ENCODE measurements around the gene SLC35C1.

DNA sequence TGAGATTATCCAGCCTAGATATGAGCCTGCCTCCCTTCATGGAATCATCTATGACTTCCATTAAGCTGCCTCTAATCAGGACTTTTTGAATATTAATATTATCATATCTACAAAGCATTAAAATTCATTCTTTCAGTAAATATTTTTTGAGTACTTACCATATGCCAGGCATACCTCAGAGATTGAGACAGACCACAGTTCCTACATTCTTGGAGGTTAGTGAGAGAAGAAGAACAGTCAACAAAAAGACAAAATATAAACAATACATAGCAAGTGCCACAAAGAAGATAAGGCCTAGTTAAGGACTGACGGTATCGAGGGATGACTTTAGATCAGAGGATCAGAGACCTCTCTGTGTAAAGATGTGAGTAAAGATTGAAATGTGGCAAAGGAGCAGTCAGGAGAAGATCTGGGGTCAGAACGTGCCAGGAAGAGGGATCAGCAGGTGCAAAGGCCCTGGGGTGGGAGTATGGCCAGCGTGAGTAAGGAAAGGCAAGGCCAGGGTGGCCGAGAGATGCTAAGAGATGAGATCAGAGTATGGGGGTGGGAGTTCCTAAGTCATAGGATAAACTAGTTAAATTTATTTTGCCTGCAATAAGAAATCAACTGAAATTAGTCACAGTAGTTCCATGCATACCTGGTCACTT is 15.4 kb downstream of the SLC35C1 start:
- TF ChIP-seq, protein P1, sequence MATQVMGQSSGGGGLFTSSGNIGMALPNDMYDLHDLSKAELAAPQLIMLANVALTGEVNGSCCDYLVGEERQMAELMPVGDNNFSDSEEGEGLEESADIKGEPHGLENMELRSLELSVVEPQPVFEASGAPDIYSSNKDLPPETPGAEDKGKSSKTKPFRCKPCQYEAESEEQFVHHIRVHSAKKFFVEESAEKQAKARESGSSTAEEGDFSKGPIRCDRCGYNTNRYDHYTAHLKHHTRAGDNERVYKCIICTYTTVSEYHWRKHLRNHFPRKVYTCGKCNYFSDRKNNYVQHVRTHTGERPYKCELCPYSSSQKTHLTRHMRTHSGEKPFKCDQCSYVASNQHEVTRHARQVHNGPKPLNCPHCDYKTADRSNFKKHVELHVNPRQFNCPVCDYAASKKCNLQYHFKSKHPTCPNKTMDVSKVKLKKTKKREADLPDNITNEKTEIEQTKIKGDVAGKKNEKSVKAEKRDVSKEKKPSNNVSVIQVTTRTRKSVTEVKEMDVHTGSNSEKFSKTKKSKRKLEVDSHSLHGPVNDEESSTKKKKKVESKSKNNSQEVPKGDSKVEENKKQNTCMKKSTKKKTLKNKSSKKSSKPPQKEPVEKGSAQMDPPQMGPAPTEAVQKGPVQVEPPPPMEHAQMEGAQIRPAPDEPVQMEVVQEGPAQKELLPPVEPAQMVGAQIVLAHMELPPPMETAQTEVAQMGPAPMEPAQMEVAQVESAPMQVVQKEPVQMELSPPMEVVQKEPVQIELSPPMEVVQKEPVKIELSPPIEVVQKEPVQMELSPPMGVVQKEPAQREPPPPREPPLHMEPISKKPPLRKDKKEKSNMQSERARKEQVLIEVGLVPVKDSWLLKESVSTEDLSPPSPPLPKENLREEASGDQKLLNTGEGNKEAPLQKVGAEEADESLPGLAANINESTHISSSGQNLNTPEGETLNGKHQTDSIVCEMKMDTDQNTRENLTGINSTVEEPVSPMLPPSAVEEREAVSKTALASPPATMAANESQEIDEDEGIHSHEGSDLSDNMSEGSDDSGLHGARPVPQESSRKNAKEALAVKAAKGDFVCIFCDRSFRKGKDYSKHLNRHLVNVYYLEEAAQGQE (IDR thresholded peaks at IDR 0.05; ENCODE audit: unreplicated experiment): no peak
- TF ChIP-seq EZH2 (IDR thresholded peaks at IDR 0.05; ENCODE audit: low read depth, unreplicated experiment): no peak
- TF ChIP-seq, protein P2, sequence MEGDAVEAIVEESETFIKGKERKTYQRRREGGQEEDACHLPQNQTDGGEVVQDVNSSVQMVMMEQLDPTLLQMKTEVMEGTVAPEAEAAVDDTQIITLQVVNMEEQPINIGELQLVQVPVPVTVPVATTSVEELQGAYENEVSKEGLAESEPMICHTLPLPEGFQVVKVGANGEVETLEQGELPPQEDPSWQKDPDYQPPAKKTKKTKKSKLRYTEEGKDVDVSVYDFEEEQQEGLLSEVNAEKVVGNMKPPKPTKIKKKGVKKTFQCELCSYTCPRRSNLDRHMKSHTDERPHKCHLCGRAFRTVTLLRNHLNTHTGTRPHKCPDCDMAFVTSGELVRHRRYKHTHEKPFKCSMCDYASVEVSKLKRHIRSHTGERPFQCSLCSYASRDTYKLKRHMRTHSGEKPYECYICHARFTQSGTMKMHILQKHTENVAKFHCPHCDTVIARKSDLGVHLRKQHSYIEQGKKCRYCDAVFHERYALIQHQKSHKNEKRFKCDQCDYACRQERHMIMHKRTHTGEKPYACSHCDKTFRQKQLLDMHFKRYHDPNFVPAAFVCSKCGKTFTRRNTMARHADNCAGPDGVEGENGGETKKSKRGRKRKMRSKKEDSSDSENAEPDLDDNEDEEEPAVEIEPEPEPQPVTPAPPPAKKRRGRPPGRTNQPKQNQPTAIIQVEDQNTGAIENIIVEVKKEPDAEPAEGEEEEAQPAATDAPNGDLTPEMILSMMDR (conservative IDR thresholded peaks at IDR 0.05; ENCODE audit: low read depth in 2 of 2): no peak
- TF ChIP-seq JUNB (IDR thresholded peaks at IDR 0.05; ENCODE audit: unreplicated experiment): no peak
- no peak for TF ChIP-seq POLR2AphosphoS5 (IDR thresholded peaks at IDR 0.05; ENCODE audit: low read depth)
- TF ChIP-seq EZH2phosphoT487 (IDR thresholded peaks at IDR 0.05; ENCODE audit: unreplicated experiment): no peak
- TF ChIP-seq ZNF331 (CRISPR knock-in tag; IDR thresholded peaks at IDR 0.05; ENCODE audit: low read depth): no peak
- TF ChIP-seq NANOG (IDR thresholded peaks at IDR 0.05; ENCODE audit: borderline replicate concordance): no peak
- no peak for TF ChIP-seq CREB1 (CRISPR knock-in tag; IDR thresholded peaks at IDR 0.05; ENCODE audit: low read depth)
- TF ChIP-seq STAT1 (IDR thresholded peaks at IDR 0.05; ENCODE audit: unreplicated experiment): no peak
- TF ChIP-seq, protein P3, sequence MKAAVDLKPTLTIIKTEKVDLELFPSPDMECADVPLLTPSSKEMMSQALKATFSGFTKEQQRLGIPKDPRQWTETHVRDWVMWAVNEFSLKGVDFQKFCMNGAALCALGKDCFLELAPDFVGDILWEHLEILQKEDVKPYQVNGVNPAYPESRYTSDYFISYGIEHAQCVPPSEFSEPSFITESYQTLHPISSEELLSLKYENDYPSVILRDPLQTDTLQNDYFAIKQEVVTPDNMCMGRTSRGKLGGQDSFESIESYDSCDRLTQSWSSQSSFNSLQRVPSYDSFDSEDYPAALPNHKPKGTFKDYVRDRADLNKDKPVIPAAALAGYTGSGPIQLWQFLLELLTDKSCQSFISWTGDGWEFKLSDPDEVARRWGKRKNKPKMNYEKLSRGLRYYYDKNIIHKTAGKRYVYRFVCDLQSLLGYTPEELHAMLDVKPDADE (IDR thresholded peaks at IDR 0.05): no peak
- TF ChIP-seq, protein P4, sequence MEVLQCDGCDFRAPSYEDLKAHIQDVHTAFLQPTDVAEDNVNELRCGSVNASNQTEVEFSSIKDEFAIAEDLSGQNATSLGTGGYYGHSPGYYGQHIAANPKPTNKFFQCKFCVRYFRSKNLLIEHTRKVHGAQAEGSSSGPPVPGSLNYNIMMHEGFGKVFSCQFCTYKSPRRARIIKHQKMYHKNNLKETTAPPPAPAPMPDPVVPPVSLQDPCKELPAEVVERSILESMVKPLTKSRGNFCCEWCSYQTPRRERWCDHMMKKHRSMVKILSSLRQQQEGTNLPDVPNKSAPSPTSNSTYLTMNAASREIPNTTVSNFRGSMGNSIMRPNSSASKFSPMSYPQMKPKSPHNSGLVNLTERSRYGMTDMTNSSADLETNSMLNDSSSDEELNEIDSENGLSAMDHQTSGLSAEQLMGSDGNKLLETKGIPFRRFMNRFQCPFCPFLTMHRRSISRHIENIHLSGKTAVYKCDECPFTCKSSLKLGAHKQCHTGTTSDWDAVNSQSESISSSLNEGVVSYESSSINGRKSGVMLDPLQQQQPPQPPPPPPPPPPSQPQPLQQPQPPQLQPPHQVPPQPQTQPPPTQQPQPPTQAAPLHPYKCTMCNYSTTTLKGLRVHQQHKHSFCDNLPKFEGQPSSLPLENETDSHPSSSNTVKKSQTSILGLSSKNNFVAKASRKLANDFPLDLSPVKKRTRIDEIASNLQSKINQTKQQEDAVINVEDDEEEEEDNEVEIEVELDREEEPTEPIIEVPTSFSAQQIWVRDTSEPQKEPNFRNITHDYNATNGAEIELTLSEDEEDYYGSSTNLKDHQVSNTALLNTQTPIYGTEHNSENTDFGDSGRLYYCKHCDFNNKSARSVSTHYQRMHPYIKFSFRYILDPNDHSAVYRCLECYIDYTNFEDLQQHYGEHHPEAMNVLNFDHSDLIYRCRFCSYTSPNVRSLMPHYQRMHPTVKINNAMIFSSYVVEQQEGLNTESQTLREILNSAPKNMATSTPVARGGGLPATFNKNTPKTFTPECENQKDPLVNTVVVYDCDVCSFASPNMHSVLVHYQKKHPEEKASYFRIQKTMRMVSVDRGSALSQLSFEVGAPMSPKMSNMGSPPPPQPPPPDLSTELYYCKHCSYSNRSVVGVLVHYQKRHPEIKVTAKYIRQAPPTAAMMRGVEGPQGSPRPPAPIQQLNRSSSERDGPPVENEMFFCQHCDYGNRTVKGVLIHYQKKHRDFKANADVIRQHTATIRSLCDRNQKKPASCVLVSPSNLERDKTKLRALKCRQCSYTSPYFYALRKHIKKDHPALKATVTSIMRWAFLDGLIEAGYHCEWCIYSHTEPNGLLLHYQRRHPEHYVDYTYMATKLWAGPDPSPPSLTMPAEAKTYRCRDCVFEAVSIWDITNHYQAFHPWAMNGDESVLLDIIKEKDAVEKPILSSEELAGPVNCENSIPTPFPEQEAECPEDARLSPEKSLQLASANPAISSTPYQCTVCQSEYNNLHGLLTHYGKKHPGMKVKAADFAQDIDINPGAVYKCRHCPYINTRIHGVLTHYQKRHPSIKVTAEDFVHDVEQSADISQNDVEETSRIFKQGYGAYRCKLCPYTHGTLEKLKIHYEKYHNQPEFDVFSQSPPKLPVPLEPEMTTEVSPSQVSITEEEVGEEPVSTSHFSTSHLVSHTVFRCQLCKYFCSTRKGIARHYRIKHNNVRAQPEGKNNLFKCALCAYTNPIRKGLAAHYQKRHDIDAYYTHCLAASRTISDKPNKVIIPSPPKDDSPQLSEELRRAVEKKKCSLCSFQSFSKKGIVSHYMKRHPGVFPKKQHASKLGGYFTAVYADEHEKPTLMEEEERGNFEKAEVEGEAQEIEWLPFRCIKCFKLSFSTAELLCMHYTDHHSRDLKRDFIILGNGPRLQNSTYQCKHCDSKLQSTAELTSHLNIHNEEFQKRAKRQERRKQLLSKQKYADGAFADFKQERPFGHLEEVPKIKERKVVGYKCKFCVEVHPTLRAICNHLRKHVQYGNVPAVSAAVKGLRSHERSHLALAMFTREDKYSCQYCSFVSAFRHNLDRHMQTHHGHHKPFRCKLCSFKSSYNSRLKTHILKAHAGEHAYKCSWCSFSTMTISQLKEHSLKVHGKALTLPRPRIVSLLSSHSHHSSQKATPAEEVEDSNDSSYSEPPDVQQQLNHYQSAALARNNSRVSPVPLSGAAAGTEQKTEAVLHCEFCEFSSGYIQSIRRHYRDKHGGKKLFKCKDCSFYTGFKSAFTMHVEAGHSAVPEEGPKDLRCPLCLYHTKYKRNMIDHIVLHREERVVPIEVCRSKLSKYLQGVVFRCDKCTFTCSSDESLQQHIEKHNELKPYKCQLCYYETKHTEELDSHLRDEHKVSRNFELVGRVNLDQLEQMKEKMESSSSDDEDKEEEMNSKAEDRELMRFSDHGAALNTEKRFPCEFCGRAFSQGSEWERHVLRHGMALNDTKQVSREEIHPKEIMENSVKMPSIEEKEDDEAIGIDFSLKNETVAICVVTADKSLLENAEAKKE (CRISPR knock-in tag; IDR thresholded peaks at IDR 0.05): no peak
- TF ChIP-seq ZNF114 (CRISPR knock-in tag; IDR thresholded peaks at IDR 0.05): no peak
